Keratinocyte (primary cell): ENCODE results near the gene KPNA4.

Experiments
- EZH2 ChIP-seq: IDR thresholded peaks from one replicate; pipeline ENCODE4 v1.6.1; 2012; ENCODE audit warnings: inconsistent platforms, mild to moderate bottlenecking, low read length, moderate library complexity
- TF ChIP-seq, protein P1 (sequence below), 3 experiments: IDR thresholded peaks in 1 of 3; conservative IDR thresholded peaks in 1 of 3; optimal IDR thresholded peaks in 1 of 3; 2 replicates in 2 of 3; 3 replicates in 1 of 3; pipeline versions ENCODE3 to v1.5.1; 2011; ENCODE audit warnings: low read length in 3 of 3, mild to moderate bottlenecking in 3 of 3, moderate library complexity in 2 of 3, control low read depth in 1 of 3, inconsistent platforms in 1 of 3; ENCODE audit not compliant: insufficient read depth in 2 of 3; ENCODE audit errors: extremely low read depth in 1 of 3

DNA sequence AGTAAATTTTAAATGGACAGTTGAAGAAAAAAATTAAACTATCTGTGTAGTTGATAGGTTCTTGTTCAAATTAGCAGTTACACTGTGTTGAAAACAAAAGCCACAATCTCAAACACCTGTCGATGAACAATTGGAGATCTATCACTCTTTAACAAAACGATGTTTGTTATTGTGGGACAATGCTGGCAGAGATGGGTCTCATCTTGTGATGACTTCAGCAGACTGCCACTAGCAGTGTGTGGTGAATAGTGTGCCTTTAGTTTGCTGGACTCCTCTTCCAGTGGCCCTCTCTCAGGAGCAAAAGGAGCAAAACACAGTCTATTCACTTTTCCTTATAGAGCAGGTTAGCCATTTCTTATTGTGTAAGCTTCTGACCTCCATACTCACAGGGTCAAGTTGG is 101.0 kb downstream of the KPNA4 start:
- TF ChIP-seq, protein P1, sequence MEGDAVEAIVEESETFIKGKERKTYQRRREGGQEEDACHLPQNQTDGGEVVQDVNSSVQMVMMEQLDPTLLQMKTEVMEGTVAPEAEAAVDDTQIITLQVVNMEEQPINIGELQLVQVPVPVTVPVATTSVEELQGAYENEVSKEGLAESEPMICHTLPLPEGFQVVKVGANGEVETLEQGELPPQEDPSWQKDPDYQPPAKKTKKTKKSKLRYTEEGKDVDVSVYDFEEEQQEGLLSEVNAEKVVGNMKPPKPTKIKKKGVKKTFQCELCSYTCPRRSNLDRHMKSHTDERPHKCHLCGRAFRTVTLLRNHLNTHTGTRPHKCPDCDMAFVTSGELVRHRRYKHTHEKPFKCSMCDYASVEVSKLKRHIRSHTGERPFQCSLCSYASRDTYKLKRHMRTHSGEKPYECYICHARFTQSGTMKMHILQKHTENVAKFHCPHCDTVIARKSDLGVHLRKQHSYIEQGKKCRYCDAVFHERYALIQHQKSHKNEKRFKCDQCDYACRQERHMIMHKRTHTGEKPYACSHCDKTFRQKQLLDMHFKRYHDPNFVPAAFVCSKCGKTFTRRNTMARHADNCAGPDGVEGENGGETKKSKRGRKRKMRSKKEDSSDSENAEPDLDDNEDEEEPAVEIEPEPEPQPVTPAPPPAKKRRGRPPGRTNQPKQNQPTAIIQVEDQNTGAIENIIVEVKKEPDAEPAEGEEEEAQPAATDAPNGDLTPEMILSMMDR (optimal IDR thresholded peaks at IDR 0.05 in 1 of 3, IDR thresholded peaks at IDR 0.05 in 1 of 3, conservative IDR thresholded peaks at IDR 0.05 in 1 of 3; ENCODE audit: extremely low read depth in 1 of 3, insufficient read depth in 2 of 3, low read length in 3 of 3): no peak
- TF ChIP-seq EZH2: no peak
